ENCODE data around the gene DENND6A.
"Not testable (repeated sequence)": the region's sequence is repeated elsewhere in the genome, so short reads cannot be mapped to it uniquely, and the experiment has no call there.

The DENND6A gene

DNA sequence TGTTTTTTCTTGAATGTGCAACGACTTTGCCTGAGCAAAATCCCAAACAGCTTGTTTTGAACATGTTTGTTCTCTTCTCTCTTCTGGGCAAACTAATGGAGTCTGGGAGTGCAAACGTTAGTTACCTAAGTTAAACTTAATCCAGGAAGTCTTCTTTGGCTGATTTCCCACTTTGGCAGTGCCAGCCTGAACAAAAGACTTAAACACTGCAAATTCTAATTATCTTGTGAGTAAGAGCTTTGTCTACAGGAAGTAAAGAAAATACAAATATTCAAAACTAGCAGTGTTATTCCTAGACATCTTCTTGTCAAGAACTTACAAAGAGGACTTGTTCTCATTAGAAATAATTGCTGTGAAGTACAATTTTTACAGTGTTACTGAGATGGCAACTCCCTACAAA is 16.7 kb upstream of the DENND6A start:
- no peaks in the 10 kb centered on the region for H3K36me3 Mint-ChIP-seq (ENCODE audit: low read depth)
- H3K27me3 Mint-ChIP-seq (ENCODE audit: low read depth): peaks cover 12% of the 10 kb centered on the region
- DNase-seq (ENCODE audit: low spot score): no peak
- H3K4me3 Mint-ChIP-seq: no peak overlapping the region
- H3K9me3 Mint-ChIP-seq: no peaks in the 10 kb centered on the region
- H3K27ac Mint-ChIP-seq: no peak overlapping the region
- no peaks in the 10 kb centered on the region for H3K4me1 Mint-ChIP-seq (ENCODE audit: low read depth)

- Mint-ChIP-seq H3K27ac (no peak overlapping the region), H3K36me3 (ENCODE audit: low read depth) (no peaks in the 10 kb centered on the region), H3K4me3 (no peak overlapping the region), H3K27me3 (ENCODE audit: low read depth) (peaks cover 12% of the 10 kb centered on the region), H3K9me3 (no peaks in the 10 kb centered on the region), H3K4me1 (ENCODE audit: low read depth) (no peaks in the 10 kb centered on the region)
- no peak for DNase-seq (ENCODE audit: low spot score)
Measured at GRCh38 chr3:57709031-57709430, 16.2 kb upstream of the DENND6A start.

DNA sequence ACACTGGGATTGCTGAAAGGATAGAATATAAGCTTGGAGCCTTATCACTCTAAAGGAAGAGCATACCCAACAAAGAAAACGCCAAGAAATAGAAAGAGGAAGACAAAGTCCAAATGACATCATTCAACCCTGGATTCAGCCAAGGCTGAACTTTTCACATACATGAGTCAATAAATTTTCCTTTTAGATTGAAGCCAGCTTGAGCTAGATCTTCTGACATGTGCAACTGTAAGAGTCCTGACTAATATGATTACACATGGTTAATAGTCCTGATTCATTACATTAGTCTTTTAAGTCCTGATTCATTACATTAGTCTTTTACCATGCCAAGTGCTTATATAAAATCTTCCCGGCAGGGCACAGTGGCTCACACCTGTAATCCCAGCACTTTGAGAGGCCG is 13.6 kb upstream of the DENND6A start:
- no peak overlapping the region for H3K4me3 Mint-ChIP-seq
- H3K27ac Mint-ChIP-seq: no peak overlapping the region
- no peaks in the 10 kb centered on the region for H3K4me1 Mint-ChIP-seq (ENCODE audit: low read depth)
- no peaks in the 10 kb centered on the region for H3K36me3 Mint-ChIP-seq (ENCODE audit: low read depth)
- DNase-seq (ENCODE audit: low spot score): no peak
- no peaks in the 10 kb centered on the region for H3K9me3 Mint-ChIP-seq
- H3K27me3 Mint-ChIP-seq (ENCODE audit: low read depth): peaks cover 15% of the 10 kb centered on the region

GRCh38 chr3:57705351-57705750 is 12.5 kb upstream of the DENND6A start:
- not testable (repeated sequence) for H3K4me1 Mint-ChIP-seq (ENCODE audit: low read depth); H3K36me3 Mint-ChIP-seq (ENCODE audit: low read depth); DNase-seq (ENCODE audit: low spot score); H3K27ac Mint-ChIP-seq; H3K9me3 Mint-ChIP-seq; H3K4me3 Mint-ChIP-seq
- peaks cover 13% of the 10 kb centered on the region for H3K27me3 Mint-ChIP-seq (ENCODE audit: low read depth)

- Mint-ChIP-seq H3K27me3 (ENCODE audit: low read depth) (peaks cover 3% of the 10 kb centered on the region), H3K36me3 (ENCODE audit: low read depth) (no peaks in the 10 kb centered on the region), H3K27ac (no peak overlapping the region), H3K9me3 (no peaks in the 10 kb centered on the region), H3K4me1 (ENCODE audit: low read depth) (no peaks in the 10 kb centered on the region), H3K4me3 (no peak overlapping the region)
- DNase-seq (ENCODE audit: low spot score): no peak
Measured at GRCh38 chr3:57701781-57702180, 8.9 kb upstream of the DENND6A start.

GRCh38 chr3:57700737-57701136 is 7.9 kb upstream of the DENND6A start:
- Mint-ChIP-seq H3K4me3 (no peak overlapping the region), H3K4me1 (ENCODE audit: low read depth) (no peaks in the 10 kb centered on the region), H3K36me3 (ENCODE audit: low read depth) (no peaks in the 10 kb centered on the region), H3K27me3 (ENCODE audit: low read depth) (peaks cover 3% of the 10 kb centered on the region), H3K27ac (no peak overlapping the region), H3K9me3 (no peaks in the 10 kb centered on the region)
- DNase-seq (ENCODE audit: low spot score): no peak

- DNase-seq (ENCODE audit: low spot score): no peak
- H3K27ac Mint-ChIP-seq: no peak overlapping the region
- peaks cover 3% of the 10 kb centered on the region for H3K27me3 Mint-ChIP-seq (ENCODE audit: low read depth)
- no peaks in the 10 kb centered on the region for H3K4me1 Mint-ChIP-seq (ENCODE audit: low read depth)
- H3K9me3 Mint-ChIP-seq: no peaks in the 10 kb centered on the region
- H3K36me3 Mint-ChIP-seq (ENCODE audit: low read depth): no peaks in the 10 kb centered on the region
- H3K4me3 Mint-ChIP-seq: no peak overlapping the region
Measured at GRCh38 chr3:57699591-57699990, 6.7 kb upstream of the DENND6A start.

- DNase-seq (ENCODE audit: low spot score): no peak
- H3K9me3 Mint-ChIP-seq: no peaks in the 10 kb centered on the region
- peaks cover 3% of the 10 kb centered on the region for H3K27me3 Mint-ChIP-seq (ENCODE audit: low read depth)
- no peak overlapping the region for H3K4me3 Mint-ChIP-seq
- H3K27ac Mint-ChIP-seq: no peak overlapping the region
- peaks cover 2% of the 10 kb centered on the region for H3K36me3 Mint-ChIP-seq (ENCODE audit: low read depth)
- peaks cover 1% of the 10 kb centered on the region for H3K4me1 Mint-ChIP-seq (ENCODE audit: low read depth)
Measured at GRCh38 chr3:57696801-57697321, 4.0 kb upstream of the DENND6A start.

DNA sequence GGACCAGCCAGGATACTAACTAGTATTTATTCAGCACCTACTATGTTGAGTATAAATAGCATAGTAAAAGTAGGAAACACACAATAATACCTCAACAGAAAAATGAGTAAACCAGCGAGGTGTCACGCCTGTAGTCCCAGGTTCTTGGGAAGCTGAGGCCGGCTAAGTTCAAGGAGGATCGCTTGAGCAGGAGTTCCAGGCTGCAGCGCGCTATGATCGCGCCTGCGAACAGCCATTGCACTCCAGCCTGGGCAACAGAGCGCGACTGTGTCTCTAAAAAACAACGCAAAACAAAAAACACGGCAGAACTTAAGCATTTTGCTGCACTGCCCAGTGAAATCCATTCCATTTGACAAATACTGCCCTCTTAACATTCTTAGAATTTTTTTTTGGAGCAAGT is 1.3 kb upstream of the DENND6A start:
- Mint-ChIP-seq H3K4me1 (ENCODE audit: low read depth) (peaks cover 18% of the 10 kb centered on the region), H3K4me3 (peak overlapping the region; percentile 56), H3K27me3 (ENCODE audit: low read depth) (no peaks in the 10 kb centered on the region), H3K9me3 (no peaks in the 10 kb centered on the region), H3K27ac (peak overlapping the region; percentile 36), H3K36me3 (ENCODE audit: low read depth) (peaks cover 12% of the 10 kb centered on the region)
- no peak for DNase-seq (ENCODE audit: low spot score)

DNA sequence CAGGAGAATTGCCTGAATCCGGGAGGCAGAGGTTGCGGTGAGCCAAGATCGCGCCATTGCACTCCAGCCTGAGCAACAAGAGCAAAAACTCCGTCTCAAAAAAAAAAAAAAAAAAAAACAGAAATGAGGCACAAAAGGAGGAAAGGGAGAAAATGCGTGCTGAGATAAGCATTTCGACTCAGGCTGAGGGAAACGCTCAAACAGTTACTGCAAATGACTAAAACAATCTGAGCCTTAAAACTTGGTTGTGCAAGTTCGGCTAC is 813 bp downstream of the DENND6A start:
- peaks cover 28% of the 10 kb centered on the region for H3K4me1 Mint-ChIP-seq (ENCODE audit: low read depth)
- not testable (repeated sequence) for H3K27me3 Mint-ChIP-seq (ENCODE audit: low read depth); H3K9me3 Mint-ChIP-seq; DNase-seq (ENCODE audit: low spot score)
- peak overlapping the region; percentile 92 for H3K4me3 Mint-ChIP-seq
- peaks cover 18% of the 10 kb centered on the region for H3K36me3 Mint-ChIP-seq (ENCODE audit: low read depth)
- H3K27ac Mint-ChIP-seq: peak overlapping the region; percentile 95

DNA sequence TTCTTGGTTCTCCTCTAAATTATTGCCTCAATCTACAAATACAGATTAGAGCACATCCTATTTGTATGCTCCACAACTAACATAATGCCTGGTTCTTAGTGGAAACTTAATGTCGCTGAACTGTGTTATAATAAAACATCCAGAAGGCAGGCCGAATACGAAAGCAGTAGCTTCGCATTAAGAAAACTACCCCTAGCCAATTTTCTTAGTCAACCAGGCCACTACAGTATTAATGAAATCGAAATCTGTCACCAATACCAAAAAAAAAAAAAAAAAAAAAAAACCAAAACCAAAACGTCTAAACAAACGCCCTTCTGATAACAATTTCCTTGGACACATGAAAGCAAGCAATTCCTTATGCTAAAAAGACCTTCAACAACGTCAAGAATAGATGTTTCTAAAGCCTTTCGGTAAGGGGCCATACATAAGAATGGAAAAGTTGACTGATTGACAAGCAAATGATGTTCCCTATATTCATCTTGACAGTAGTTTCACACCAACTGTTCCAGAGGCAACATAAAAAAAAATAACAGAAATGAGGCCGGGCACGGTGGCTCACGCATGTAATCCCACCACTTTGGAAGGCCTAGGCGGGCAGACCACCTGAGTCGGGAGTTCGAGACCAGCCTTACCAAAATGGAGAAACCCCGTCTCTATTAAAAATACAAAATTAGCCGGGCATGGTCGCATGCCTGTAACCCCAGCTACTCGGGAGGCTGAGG is 1.3 kb downstream of the DENND6A start:
- Mint-ChIP-seq H3K27ac (peak overlapping the region; percentile 95), H3K36me3 (ENCODE audit: low read depth) (peaks cover 21% of the 10 kb centered on the region), H3K4me1 (ENCODE audit: low read depth) (peaks cover 33% of the 10 kb centered on the region), H3K4me3 (peak overlapping the region; percentile 92), H3K27me3 (ENCODE audit: low read depth) (no peaks in the 10 kb centered on the region), H3K9me3 (no peaks in the 10 kb centered on the region)
- DNase-seq (ENCODE audit: low spot score): peak; percentile 20

- H3K9me3 Mint-ChIP-seq: no peaks in the 10 kb centered on the region
- H3K36me3 Mint-ChIP-seq (ENCODE audit: low read depth): peaks cover 23% of the 10 kb centered on the region
- peaks cover 41% of the 10 kb centered on the region for H3K4me1 Mint-ChIP-seq (ENCODE audit: low read depth)
- peak overlapping the region; percentile 38 for H3K4me3 Mint-ChIP-seq
- DNase-seq (ENCODE audit: low spot score): no peak
- no peaks in the 10 kb centered on the region for H3K27me3 Mint-ChIP-seq (ENCODE audit: low read depth)
- no peak overlapping the region for H3K27ac Mint-ChIP-seq
Measured at GRCh38 chr3:57689367-57690053, 3.4 kb downstream of the DENND6A start.

DNA sequence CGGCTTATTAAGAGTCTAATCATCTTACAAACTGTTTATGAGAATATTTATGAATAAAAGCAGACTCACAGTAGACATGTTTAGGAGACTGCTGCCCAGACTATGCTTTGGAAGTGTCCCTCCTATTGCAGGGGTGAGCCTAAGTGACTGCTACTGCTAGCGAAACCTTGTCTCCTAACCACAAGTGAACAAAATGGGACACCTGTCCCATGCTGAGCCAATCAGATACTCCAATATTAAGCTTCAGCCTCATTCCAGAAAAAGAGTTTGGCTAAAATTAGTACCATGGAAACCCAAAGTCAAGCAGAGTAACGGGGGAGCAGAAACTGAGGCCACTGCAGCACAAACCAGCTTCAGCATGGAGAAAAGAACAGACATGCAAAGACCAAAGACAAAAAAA is 4.6 kb downstream of the DENND6A start:
- Mint-ChIP-seq H3K9me3 (no peaks in the 10 kb centered on the region), H3K27ac (no peak overlapping the region), H3K4me3 (no peak overlapping the region), H3K4me1 (ENCODE audit: low read depth) (peaks cover 40% of the 10 kb centered on the region), H3K36me3 (ENCODE audit: low read depth) (peaks cover 25% of the 10 kb centered on the region), H3K27me3 (ENCODE audit: low read depth) (no peaks in the 10 kb centered on the region)
- DNase-seq (ENCODE audit: low spot score): no peak

DNA sequence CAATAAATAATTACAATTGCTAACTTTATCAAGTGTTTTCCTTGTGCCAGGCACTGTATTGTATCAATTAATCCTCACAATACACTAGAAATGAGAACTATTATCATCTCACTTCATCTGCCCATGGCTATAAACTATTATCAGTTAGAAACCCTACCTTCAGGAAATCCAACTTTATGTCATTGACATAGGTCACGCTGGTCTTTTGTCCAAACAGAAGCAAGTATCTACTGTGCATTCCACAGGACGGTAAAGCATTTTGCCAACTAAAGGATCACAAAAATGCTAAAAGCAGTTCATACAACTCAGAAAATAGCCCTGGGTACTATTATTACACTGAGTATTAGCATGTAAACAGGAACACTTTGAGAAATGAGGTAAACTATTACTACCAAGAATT is 9.6 kb downstream of the DENND6A start:
- H3K27ac Mint-ChIP-seq: no peak overlapping the region
- peaks cover 42% of the 10 kb centered on the region for H3K36me3 Mint-ChIP-seq (ENCODE audit: low read depth)
- no peaks in the 10 kb centered on the region for H3K9me3 Mint-ChIP-seq
- DNase-seq (ENCODE audit: low spot score): no peak
- no peak overlapping the region for H3K4me3 Mint-ChIP-seq
- H3K4me1 Mint-ChIP-seq (ENCODE audit: low read depth): peaks cover 50% of the 10 kb centered on the region
- H3K27me3 Mint-ChIP-seq (ENCODE audit: low read depth): no peaks in the 10 kb centered on the region

DNA sequence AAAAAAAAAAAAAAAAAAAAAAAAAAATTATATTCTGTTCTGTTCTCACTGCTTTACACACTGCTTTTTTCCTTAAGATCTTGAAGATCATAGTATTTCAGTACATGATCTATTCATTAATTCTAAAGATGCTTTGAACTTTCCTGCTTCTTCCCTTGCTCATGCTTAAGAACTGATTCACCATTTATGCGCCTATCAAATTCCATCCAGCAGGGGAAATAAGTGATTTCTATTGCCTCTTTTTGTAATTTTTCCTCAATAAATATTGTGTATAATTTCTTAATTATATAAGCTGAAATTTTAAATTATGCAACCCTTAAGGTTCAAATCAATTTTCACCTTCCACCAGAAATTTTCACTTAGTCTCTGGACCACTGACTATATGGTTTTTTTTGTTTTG is 10.6 kb downstream of the DENND6A start:
- peaks cover 48% of the 10 kb centered on the region for H3K4me1 Mint-ChIP-seq (ENCODE audit: low read depth)
- no peak overlapping the region for H3K27ac Mint-ChIP-seq

More for the DNA sequence above, 10.6 kb downstream of the DENND6A start:
- Mint-ChIP-seq H3K36me3 (ENCODE audit: low read depth) (peaks cover 46% of the 10 kb centered on the region), H3K9me3 (no peaks in the 10 kb centered on the region), H3K27me3 (ENCODE audit: low read depth) (no peaks in the 10 kb centered on the region), H3K4me3 (peak overlapping the region; percentile 48)
- no peak for DNase-seq (ENCODE audit: low spot score)
